HepG2 (cell line): ENCODE data around the gene TARBP2. TPM values are rescaled to one million over a fixed set of nuclear protein-coding genes. Genes with fewer than 3 reads are reported as not detected.
A peak's percentile ranks its signal among the peaks of the same experiment; 100 is the strongest.

Experiments
- CEBPB ChIP-seq: IDR thresholded peaks from 2 replicates; pipeline ENCODE4 v1.6.1; 2011; ENCODE audit warnings: low read depth, low read length, improper control_type of control experiment, borderline replicate concordance
- HNRNPH1 ChIP-seq: fragments of 200-400 bp; formaldehyde crosslinking; optimal IDR thresholded peaks from 2 replicates; pipeline ENCODE3; 2017; ENCODE audit warnings: mild to moderate bottlenecking, low read depth, low read length
- HOXA9 ChIP-seq: sonication (generic); formaldehyde crosslinking; IDR thresholded peaks from 2 replicates; pipeline ENCODE4 v1.8.1; 2022; ENCODE audit warnings: missing genetic modification reagents, mild to moderate bottlenecking, moderate library complexity, borderline replicate concordance
- JDP2 ChIP-seq: sonication (generic); formaldehyde crosslinking; IDR thresholded peaks from 2 replicates; pipeline ENCODE4 v1.8.1; 2022; ENCODE audit warnings: missing genetic modification reagents, borderline replicate concordance
- KLF16 ChIP-seq, 2 experiments: sonication (generic) in 1 of 2; formaldehyde crosslinking in 1 of 2; IDR thresholded peaks; 2 replicates each; pipeline versions ENCODE4 v1.6.1 to v1.8.0; 2016 to 2023; ENCODE audit warnings: missing genetic modification reagents in 2 of 2, missing compliant biosample characterization in 1 of 2
- MAX ChIP-seq: IDR thresholded peaks from 2 replicates; pipeline ENCODE4 v1.6.1; 2012; ENCODE audit warnings: inconsistent platforms
- MED13 ChIP-seq: sonication (generic); formaldehyde crosslinking; IDR thresholded peaks from 2 replicates; pipeline ENCODE4 v1.5.0; 2020; ENCODE audit warnings: missing genetic modification reagents
- MEIS2 ChIP-seq: sonication (generic); formaldehyde crosslinking; IDR thresholded peaks from 2 replicates; pipeline ENCODE4 v1.9.0; 2021; ENCODE audit warnings: mild to moderate bottlenecking, missing genetic modification reagents
- NFIB ChIP-seq: sonication (generic); formaldehyde crosslinking; IDR thresholded peaks from 2 replicates; pipeline ENCODE4 v1.9.0; 2021; ENCODE audit warnings: missing genetic modification reagents, mild to moderate bottlenecking, borderline replicate concordance
- PHF21A ChIP-seq: sonication (generic); formaldehyde crosslinking; IDR thresholded peaks from 2 replicates; pipeline ENCODE4 v1.5.0; 2020; ENCODE audit warnings: mild to moderate bottlenecking, missing genetic modification reagents
- SATB2 ChIP-seq: sonication (generic); formaldehyde crosslinking; IDR thresholded peaks from 2 replicates; pipeline ENCODE4 v1.5.0; 2020; ENCODE audit warnings: missing genetic modification reagents
- TAF15 ChIP-seq: fragments of 200-400 bp; formaldehyde crosslinking; IDR thresholded peaks from one replicate; pipeline ENCODE4 v1.6.1; 2018; ENCODE audit warnings: mild to moderate bottlenecking, low read depth, low read length; ENCODE audit not compliant: poor library complexity, severe bottlenecking
- ZGPAT ChIP-seq: IDR thresholded peaks from 2 replicates; pipeline ENCODE4 v1.6.1; 2016; ENCODE audit warnings: mild to moderate bottlenecking
- ZNF331 ChIP-seq: sonication (generic); formaldehyde crosslinking; IDR thresholded peaks from 2 replicates; pipeline ENCODE4 v1.4.0; 2020; ENCODE audit warnings: missing genetic modification reagents
- ZNF501 ChIP-seq: sonication (generic); formaldehyde crosslinking; IDR thresholded peaks from 2 replicates; pipeline ENCODE4 v1.5.1; 2020; ENCODE audit warnings: mild to moderate bottlenecking, moderate library complexity, missing genetic modification reagents
- ZNF512B ChIP-seq: sonication (generic); formaldehyde crosslinking; IDR thresholded peaks from 2 replicates; pipeline ENCODE4 v1.5.1; 2020; ENCODE audit warnings: missing genetic modification reagents, mild to moderate bottlenecking, borderline replicate concordance
- ZNF607 ChIP-seq: sonication (generic); formaldehyde crosslinking; IDR thresholded peaks from 2 replicates; pipeline ENCODE4 v1.5.1; 2020; ENCODE audit warnings: missing genetic modification reagents, mild to moderate bottlenecking, borderline replicate concordance
- ZNF609 ChIP-seq: sonication (generic); formaldehyde crosslinking; IDR thresholded peaks from 2 replicates; pipeline ENCODE4 v1.4.0; 2020; ENCODE audit warnings: mild to moderate bottlenecking, missing genetic modification reagents, borderline replicate concordance
- ZNF614 ChIP-seq: IDR thresholded peaks from 2 replicates; pipeline ENCODE4 v1.6.1; 2018; ENCODE audit warnings: missing biosample characterization, missing genetic modification reagents, inconsistent platforms, borderline replicate concordance
- ZNF616 ChIP-seq: sonication (generic); formaldehyde crosslinking; IDR thresholded peaks from 2 replicates; pipeline ENCODE4 v1.5.0; 2020; ENCODE audit warnings: low read depth, mild to moderate bottlenecking, missing genetic modification reagents
- ZNF747 ChIP-seq: sonication (generic); formaldehyde crosslinking; IDR thresholded peaks from 2 replicates; pipeline ENCODE4 v1.8.1; 2023; ENCODE audit warnings: missing genetic modification reagents, mild to moderate bottlenecking, borderline replicate concordance
- polyA plus RNA-seq, 8 experiments: library from polyadenylated mRNA; depleted of rRNA in 3 of 8; stranded (reverse) in 7 of 8; unstranded in 1 of 8; fragments of >200 nt; fragmentation: Illumina TruSeq in 4 of 8; extraction: Trizol in 4 of 8; gene quantifications; 2 replicates each; pipeline versions ENCODE4 v1.2.1 to v1.2.3, GENCODE V29; 2011 to 2016; ENCODE audit warnings: low read depth in 4 of 8, missing spikeins in 1 of 8, mixed read lengths in 1 of 8; ENCODE audit not compliant: insufficient read depth in 1 of 8
- total RNA-seq, 5 experiments: library from RNA; depleted of rRNA; stranded (reverse); fragments of >200 nt; fragmentation: Illumina TruSeq; extraction: Trizol; gene quantifications; 2 replicates each; pipeline ENCODE4 v1.2.3, GENCODE V29; 2016; ENCODE audit warnings: low read depth in 1 of 5

The TARBP2 gene
- total and polyA plus RNA-seq, 2 of the 13 experiments (the other 11 are each of a cell fraction or from before 2014, with no cell fraction given) = 47.0 to 55.5 TPM

- TF ChIP-seq PHF21A (CRISPR knock-in tag) (no peak), ZNF614 (CRISPR knock-in tag) (peak; percentile 62; the same call in 1 of the 2 replicates), ZNF616 (CRISPR knock-in tag) (peak; percentile 14; the same call in 1 of the 2 replicates), JDP2 (CRISPR knock-in tag) (no peak), SATB2 (CRISPR knock-in tag) (no peak), ZNF747 (CRISPR knock-in tag) (peak; percentile 81; the same call in 1 of the 2 replicates), TAF15 (no peak), HOXA9 (CRISPR knock-in tag) (no peak), ZGPAT (CRISPR knock-in tag) (peak; percentile 93), NFIB (no peak), HNRNPH1 (no peak), KLF16 (CRISPR knock-in tag; IDR thresholded peaks at IDR 0.05) (peak in 1 of 2 experiments; percentile 74; a peak in 1 of 4 replicates), ZNF607 (CRISPR knock-in tag) (no peak), ZNF331 (CRISPR knock-in tag) (peak; percentile 89), ZNF512B (no peak), CEBPB (peak; percentile 89), ZNF501 (CRISPR knock-in tag) (peak; percentile 93), ZNF609 (no peak), MAX (peak; percentile 58), MED13 (CRISPR knock-in tag) (0 out of 2 replicates have a peak, but pooled peaks have one; percentile 36), MEIS2 (CRISPR knock-in tag) (peak; percentile 91)
Measured at GRCh38 chr12:53451661-53452158, 49.4 kb upstream of the TARBP2 start, which contains the start of gene PCBP2 (continued).
